ENCODE data around the gene AKR1B1. TPM values are rescaled to one million over a fixed set of nuclear protein-coding genes. Genes with fewer than 3 reads are reported as not detected.
"Not testable (repeated sequence)": the region's sequence is repeated elsewhere in the genome, so short reads cannot be mapped to it uniquely, and the experiment has no call there.

The AKR1B1 gene
- total RNA-seq, result 9.7 TPM

GRCh38 chr7:134458806-134459698 lies at the start of gene AKR1B1:
TSS of gene AKR1B1 (minus strand) at chr7:134459100. CDS start at chr7:134459062, 38 bp downstream.
- ATAC-seq (peak; percentile 85), DNase-seq (ENCODE audit: low spot score) (peak; percentile 68)

- no peak for ATAC-seq
These were observed 47.0 kb upstream of the AKR1B1 start for GRCh38 chr7:134505856-134506255.

DNA sequence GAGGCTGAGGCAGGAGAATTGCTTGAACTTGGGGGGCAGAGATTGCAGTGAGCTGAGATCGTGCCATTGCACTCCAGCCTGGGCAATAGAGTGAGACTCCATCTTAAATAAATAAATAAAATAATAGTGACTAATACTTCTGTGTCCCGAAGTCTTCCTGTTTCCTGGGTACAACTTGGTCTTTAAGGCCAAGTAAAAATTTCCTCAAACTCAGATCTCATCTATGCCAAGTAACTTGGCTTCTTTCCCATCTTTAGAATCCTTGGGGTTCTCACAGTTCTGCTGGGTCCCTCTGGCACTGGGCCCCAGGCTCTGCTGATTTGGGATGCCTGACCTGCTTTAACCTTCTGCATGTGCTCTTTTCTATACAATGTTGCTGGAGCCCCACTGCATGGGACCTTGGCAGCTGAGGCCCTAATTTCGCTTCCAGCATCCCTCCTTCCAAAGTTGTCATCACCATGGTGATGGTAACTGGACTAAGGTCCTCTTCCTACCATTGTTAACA lies 45.8 kb upstream of the AKR1B1 start:
- no peak for ATAC-seq
- DNase-seq (ENCODE audit: low spot score), result no peak

More at GRCh38 chr7:134505856-134506255, 47.0 kb upstream of the AKR1B1 start:
- DNase-seq (ENCODE audit: low spot score), result no peak

DNA sequence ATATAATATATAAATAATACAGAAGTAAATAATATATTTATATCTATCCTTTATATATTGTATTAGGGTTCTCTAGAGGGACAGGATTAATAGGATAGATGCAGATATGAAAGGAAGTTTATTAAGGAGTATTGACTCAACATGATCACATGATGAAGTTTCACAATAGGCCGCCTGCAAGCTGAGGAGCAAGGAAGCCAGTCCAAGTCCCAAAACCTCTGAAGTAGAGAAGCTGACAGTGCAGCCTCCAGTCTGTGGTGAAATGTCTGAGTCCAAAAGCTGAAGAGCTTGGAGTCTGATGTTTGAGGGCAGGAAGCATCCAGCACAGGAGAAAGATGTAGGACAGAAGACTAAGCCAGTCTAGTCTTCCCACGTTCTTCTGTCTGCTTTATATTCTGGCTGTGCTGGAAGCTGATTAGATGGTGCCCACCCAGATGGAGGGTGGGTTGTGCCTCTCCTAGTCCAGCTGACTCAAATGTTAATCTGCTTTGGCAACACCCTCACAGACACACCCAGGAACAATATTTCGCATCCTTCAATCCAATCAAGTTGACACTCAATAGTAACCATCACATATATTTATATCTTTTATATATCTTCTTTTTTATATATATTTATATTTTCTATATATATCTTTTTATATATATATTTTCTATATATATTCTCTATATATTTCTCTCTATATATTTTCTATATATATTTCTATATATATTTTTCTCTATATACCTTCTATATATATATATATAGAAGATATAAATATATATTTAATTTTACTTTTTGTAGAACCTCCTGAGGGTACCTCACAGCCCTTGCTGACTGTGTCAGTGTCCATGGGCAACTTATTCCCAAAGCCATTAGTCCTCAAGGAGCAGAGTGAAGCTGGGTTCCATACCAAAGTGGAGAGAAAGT lies 43.8 kb upstream of the AKR1B1 start:
- ATAC-seq (peak; percentile 21), DNase-seq (ENCODE audit: low spot score) (no peak)

GRCh38 chr7:134500982-134501381 lies 42.1 kb upstream of the AKR1B1 start:
- DNase-seq (ENCODE audit: low spot score) (no peak), ATAC-seq (no peak)

DNA sequence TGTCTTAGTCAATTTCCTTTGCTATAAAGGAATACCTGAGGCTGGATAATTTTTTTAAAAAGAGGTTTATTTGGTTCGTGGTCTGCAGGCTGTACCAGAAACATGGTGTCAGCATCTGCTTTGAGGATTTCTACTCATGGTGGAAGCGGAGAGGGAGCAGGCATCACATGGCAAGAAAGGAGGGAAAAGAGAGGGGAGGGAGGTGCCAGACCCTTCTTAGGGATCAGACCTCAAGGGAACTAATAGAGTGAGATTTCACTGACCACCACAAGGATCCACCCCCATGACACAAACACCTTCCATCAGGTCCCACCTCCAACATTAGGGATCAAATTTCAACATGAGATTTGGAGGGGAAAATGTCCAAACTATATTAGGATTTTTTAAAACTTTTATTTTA lies 41.5 kb upstream of the AKR1B1 start:
- ATAC-seq (no peak), DNase-seq (ENCODE audit: low spot score) (no peak)

DNA sequence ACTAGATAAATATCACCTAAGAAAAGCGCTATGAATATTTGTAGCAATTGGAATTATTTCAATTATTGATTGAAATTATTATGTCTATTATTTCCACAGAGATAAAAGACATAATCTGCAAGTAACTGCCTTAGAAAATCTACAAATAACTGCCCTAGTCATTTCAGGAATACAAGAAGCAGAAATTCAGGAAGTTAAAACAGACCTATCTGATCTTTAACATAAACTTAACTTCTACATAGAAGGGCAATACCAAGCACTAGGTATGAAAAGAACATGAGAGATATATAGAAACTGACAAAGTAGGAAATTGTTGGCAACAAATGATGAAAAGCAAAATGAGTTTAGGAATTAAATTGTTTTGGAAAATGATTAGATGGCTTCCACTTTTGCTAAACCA lies 36.6 kb upstream of the AKR1B1 start:
- DNase-seq (ENCODE audit: low spot score) (no peak), ATAC-seq (no peak)

DNA sequence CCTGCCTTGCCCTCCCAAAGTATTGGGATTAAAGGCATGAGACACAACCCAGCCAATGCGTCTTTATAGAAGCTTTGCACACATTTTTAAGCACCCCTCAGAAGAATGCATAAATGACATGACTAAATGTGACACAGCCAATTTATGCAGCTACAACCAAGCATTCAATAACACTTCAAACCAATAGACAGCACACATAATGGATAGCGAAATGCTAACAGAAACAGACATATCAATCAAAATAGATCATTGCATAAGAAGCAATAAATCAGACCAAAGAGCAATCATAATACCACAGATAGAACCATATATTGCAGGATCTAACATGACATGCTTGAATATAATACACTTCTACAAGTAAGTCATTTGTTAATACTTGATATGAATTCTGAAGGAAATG lies 34.2 kb upstream of the AKR1B1 start:
- no peak for ATAC-seq
- DNase-seq (ENCODE audit: low spot score), result no peak

GRCh38 chr7:134487721-134488120 lies 28.8 kb upstream of the AKR1B1 start:
- ATAC-seq; DNase-seq (ENCODE audit: low spot score): not testable (repeated sequence)

- DNase-seq (ENCODE audit: low spot score), result no peak
- no peak for ATAC-seq
These were observed 26.3 kb upstream of the AKR1B1 start for GRCh38 chr7:134485203-134485602.

DNA sequence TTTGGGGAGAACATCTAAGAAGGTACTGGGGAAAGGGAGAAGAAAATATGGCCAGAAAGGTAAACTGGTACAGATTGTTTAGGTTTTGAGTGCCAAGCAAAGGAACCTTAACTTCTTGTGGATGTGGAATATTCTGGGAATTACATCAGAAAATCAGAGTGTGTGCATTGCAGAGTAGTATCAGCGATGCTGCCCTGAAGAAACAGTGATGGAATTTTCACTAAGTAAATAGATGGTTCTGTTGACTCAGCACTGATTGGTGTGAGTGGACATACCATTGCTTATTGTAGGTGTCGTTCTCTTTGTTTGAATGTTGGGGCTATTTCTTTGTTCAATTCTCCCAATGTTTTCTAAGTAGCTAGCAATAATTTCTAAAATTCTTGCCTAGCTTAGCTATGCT lies 24.4 kb upstream of the AKR1B1 start:
- DNase-seq (ENCODE audit: low spot score), result no peak
- ATAC-seq, result no peak

DNA sequence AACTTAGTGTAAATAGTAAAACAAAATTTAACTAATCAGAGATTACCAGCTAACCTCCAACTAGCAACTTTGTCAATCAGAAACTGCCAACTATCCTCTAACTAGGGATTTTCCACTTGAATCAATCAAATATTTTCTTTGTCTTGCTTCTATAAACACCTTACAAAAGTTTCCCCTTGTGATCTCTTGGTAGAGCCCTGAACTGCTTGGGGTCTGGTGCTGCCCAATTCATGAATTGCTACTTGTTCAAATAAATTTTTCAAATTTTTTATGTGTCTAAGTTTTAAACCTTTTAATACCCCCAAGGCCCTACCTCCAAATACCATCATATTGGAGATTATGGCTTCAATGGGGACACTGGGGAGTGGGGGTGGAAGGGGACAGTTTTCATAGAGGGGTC lies 24.0 kb upstream of the AKR1B1 start:
- ATAC-seq, result no peak
- DNase-seq (ENCODE audit: low spot score), result no peak

GRCh38 chr7:134481167-134481566 lies 22.3 kb upstream of the AKR1B1 start:
- ATAC-seq, result no peak
- no peak for DNase-seq (ENCODE audit: low spot score)

- no peak for ATAC-seq
- DNase-seq (ENCODE audit: low spot score), result no peak
These were observed 21.8 kb upstream of the AKR1B1 start for GRCh38 chr7:134480730-134481129.

DNA sequence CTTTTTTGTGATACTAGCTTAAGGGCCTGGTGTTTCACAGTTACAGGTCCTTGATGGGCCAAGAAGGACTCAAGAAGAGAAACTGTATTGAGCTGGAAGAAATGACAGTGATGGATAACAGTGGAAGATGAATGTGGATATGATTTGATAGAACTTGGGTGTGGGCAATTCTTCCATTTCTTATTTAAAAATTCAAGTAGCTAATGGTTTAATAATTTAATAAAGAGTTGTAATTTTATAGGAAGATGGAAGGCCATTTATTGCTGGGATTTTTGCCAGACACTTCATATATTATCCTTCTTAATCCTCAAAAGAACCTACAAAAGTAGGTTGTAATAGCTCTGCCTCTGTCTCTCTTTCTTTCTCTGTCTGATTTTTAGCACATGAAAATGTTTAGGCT lies 21.3 kb upstream of the AKR1B1 start:
- DNase-seq (ENCODE audit: low spot score) (no peak), ATAC-seq (no peak)

DNA sequence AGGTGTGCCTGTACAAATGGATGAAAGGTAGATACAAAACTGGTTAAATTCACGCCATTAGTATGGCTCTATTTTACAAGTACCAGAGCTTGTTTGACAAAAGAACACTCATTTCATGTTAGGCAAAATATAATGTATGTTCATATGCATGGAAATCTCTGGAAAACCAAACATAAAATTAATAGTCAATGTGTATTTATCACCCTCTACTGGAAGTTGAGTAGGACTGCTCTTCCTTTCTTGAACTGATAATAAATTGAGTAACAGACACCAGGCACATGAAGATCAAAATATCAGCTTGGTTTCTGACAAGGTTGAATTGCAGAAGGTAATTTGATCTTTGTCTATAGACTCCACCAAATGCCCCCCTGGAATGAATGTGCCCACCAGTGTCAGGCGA lies 19.8 kb upstream of the AKR1B1 start:
- no peak for DNase-seq (ENCODE audit: low spot score)
- no peak for ATAC-seq

- DNase-seq (ENCODE audit: low spot score) (no peak), ATAC-seq (no peak)
These were observed 19.1 kb upstream of the AKR1B1 start for GRCh38 chr7:134477954-134478353.

GRCh38 chr7:134476044-134476443 lies 17.1 kb upstream of the AKR1B1 start:
- DNase-seq (ENCODE audit: low spot score), result no peak
- no peak for ATAC-seq

- ATAC-seq, result no peak
These were observed 15.9 kb upstream of the AKR1B1 start for GRCh38 chr7:134474828-134475227.

DNA sequence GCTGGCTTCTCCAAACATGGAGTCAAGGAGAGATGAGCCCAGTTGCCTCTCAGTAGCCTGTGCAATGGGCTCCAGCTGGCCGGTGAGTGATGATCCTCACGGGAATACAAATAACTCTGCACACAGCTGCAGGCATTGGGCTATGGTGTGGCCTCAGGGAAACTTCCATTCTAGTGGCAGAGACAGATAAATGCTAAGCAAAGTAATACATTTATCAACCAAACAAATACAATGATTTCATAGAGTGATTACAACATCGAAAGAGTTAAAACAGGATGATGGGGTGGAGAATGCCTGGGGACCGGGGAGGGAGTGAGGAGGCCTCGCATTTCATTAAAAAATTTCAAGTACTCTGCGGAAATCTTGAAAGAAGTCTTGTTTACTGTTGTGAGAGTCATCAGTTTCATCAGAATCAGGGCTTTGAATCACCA lies 15.0 kb upstream of the AKR1B1 start:
- no peak for ATAC-seq

More at GRCh38 chr7:134474828-134475227, 15.9 kb upstream of the AKR1B1 start:
- no peak for DNase-seq (ENCODE audit: low spot score)

GRCh38 chr7:134472572-134473244 lies 13.8 kb upstream of the AKR1B1 start:
- ATAC-seq (no peak), DNase-seq (ENCODE audit: low spot score) (no peak)

More for the DNA sequence above, 15.0 kb upstream of the AKR1B1 start:
- DNase-seq (ENCODE audit: low spot score), result no peak

Measured in left lobe of liver (tissue), 2 donors.